AG04449 (cell line): ENCODE results near the gene ARHGEF11.

Experiments used
- CTCF ChIA-PET: fragments of 350-600 bp; formaldehyde crosslinking; extraction: SDS; loops from one replicate; lab custom pipeline; 2021; ENCODE audit warnings: antibody characterized with exemption; lab: Yijun Ruan, JAX
- POLR2A ChIA-PET: fragments of 400-600, 350-600 bp; formaldehyde crosslinking; extraction: SDS; loops from one replicate; lab custom pipeline; 2020; ENCODE audit warnings: antibody characterized with exemption, inconsistent platforms; lab: Yijun Ruan, JAX
- DNase-seq: peaks from one replicate; pipeline ENCODE4 v3.0.0-alpha.2; 2010; ENCODE audit warnings: low read depth, low spot score
- H3K4me3 ChIP-seq: 2 replicates; pipeline ENCODE4 v1.5.1; 2011; ENCODE audit warnings: low read depth, mild to moderate bottlenecking, control low read depth, low read length
- TF ChIP-seq, protein P1 (sequence below): IDR thresholded peaks from one replicate; pipeline ENCODE4 v1.5.1; 2011; ENCODE audit warnings: mild to moderate bottlenecking, moderate library complexity, low read length, control low read depth, inconsistent platforms; ENCODE audit not compliant: insufficient read depth; ENCODE audit errors: missing control alignments

The ARHGEF11 gene

DNA sequence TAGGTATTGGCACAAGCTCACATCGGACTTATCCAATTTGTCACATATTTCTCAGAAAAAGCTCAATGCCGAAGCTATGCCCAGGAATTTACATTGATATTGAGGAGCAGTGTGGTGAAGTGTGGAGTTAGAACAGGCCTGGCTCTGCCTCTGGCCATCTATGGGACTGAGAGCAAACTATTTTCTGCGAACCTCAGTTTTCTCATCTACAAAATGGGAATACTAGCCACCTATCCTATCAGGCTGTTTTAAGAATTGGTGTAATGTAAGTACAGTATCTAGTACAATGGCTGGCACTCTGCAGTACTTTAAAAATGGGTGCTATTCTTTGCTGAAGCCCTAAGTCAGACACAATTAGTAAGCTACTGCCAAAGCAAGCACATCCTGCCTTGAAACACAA is 47.2 kb downstream of the ARHGEF11 start:
- TF ChIP-seq, protein P1, sequence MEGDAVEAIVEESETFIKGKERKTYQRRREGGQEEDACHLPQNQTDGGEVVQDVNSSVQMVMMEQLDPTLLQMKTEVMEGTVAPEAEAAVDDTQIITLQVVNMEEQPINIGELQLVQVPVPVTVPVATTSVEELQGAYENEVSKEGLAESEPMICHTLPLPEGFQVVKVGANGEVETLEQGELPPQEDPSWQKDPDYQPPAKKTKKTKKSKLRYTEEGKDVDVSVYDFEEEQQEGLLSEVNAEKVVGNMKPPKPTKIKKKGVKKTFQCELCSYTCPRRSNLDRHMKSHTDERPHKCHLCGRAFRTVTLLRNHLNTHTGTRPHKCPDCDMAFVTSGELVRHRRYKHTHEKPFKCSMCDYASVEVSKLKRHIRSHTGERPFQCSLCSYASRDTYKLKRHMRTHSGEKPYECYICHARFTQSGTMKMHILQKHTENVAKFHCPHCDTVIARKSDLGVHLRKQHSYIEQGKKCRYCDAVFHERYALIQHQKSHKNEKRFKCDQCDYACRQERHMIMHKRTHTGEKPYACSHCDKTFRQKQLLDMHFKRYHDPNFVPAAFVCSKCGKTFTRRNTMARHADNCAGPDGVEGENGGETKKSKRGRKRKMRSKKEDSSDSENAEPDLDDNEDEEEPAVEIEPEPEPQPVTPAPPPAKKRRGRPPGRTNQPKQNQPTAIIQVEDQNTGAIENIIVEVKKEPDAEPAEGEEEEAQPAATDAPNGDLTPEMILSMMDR, result no peak
- ChIA-PET POLR2A (no interaction called here), CTCF (interaction anchor here (1.1 kb wide), 1 partner anchor 76 kb away, joined by 3 read pairs; no protein-coding TSS in a partner anchor)
- no peak for DNase-seq
- H3K4me3 ChIP-seq, result no peak overlapping the region

DNA sequence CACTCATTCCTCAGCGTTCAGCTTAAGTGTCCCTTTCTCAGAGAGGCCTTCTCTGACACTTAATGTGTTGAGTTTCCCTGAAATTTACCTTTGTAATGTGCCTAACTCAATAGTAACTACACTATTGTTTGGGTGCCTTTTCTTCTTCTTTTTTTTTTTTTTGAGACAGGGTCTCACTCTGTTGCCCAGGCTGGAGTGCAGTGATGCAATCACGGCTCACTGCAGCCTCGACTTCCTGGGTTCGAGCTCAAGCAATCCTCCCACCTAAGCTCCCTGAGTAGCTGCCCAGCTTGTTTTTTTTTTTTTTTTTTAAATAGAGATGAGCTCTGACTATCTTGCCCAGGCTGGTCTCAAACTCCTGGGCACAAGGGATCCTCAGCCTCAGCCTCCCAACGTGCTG is 50.1 kb downstream of the ARHGEF11 start:
- DNase-seq, result no peak
- ChIA-PET POLR2A (no interaction called here), CTCF (no interaction called here)
- H3K4me3 ChIP-seq, result no peak overlapping the region
- TF ChIP-seq, protein P1, result no peak

DNA sequence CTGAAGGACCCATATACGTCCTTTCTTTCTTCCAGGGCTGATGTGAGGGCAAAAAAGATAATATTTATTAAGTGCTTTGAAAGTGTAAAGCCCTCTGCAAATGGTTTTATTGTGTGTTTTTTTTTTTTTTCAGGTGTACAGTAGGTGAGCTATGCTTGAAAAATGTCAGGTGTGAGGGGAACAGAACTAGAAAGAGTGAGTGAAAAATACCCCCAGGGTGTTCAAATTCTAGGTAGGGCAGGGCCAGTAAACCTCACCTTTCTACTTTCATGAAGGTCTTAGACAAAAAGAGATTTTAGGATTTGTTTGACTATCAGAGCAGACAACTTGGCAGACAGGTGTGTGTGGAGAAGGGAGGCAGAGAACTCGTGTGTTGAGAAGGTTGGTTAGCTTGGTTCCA is 51.3 kb downstream of the ARHGEF11 start:
- ChIA-PET POLR2A (no interaction called here), CTCF (interaction anchor here (1.6 kb wide), 1 partner anchor 16 kb away, joined by 3 read pairs; no protein-coding TSS in a partner anchor)

DNA sequence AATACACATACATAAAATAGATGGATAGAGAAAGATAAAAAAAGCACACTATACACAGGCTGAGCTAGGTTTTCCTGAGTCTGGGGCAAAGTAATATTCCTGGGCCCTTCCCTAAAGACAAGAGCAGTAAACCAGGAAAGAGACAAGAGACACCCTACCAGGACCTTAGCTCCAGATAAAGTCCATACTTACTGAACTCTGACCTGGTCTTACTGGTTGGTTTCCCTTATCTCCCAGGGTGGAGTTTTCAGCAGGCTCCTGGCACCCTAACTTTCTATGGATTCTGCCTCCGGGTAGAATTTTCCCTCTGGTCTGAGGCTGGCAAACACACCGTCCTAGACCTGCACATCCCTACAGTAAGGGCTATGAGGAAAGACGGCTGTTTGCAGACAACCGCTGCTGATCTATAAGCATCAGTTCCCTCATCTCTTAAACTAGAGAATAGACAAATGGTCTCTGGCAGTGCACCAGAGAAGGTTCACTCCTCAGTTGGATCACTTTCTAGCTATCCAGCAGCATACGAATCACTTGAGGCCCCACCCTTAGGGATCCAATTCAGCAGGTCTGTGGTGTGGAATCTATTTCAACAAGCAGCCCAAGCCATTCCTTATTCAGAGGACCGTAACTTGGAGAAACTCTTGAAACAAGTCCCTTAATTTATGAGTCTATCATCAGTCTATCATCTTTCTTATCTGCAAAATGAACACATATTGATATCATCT is 52.0 kb downstream of the ARHGEF11 start:
- TF ChIP-seq, protein P1, result no peak
- ChIA-PET POLR2A (no interaction called here), CTCF (interaction anchor here (1.6 kb wide), 1 partner anchor 16 kb away, joined by 3 read pairs; no protein-coding TSS in a partner anchor)
- DNase-seq, result no peak
- no peak overlapping the region for H3K4me3 ChIP-seq

More for the DNA sequence above, 51.3 kb downstream of the ARHGEF11 start:
- TF ChIP-seq, protein P1, result no peak
- no peak overlapping the region for H3K4me3 ChIP-seq
- no peak for DNase-seq

DNA sequence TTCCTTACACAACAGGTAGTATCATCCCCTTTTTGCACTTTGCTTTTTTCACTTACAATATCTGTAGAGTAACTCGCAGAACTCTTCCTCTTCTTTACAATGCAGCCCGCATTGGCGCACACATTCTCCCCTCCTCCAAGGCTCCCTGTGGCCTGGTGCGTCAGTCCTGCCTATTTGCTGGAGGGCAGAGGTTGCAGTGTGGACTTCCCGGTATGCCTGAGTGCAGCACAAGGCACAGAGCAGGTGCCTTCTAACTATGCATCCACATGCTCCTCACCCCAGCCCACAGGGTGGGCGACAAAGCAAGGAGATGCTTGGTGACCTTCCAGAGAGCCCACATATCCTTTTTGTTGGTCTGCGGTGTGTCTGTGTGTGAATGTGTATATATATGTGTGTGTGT is 53.3 kb downstream of the ARHGEF11 start:
- CTCF ChIA-PET, result no interaction called here
- POLR2A ChIA-PET, result no interaction called here
- no peak for DNase-seq
- TF ChIP-seq, protein P1, result no peak
- H3K4me3 ChIP-seq, result no peak overlapping the region

DNA sequence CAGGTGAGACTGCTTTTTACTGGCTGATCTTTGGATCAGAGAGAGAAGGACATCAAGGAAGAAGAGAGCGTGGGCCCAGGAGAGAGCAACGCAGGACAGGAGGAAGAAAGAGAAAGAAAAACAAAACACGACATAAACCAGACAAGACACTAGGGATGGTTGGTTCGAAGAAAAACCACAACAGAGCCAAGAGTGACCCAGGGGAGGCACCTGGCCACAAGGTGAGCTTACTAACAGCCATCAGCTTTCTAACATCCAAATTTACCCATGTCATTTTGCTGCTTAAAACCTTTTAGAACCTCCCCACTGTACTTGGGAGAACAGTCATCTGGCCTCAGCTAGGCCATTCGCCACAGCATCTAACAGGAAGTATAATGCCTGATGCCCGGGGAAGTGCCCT is 57.8 kb downstream of the ARHGEF11 start:
- no peak overlapping the region for H3K4me3 ChIP-seq
- ChIA-PET POLR2A (no interaction called here), CTCF (no interaction called here)
- TF ChIP-seq, protein P1, result no peak
- DNase-seq, result no peak
